Measurements from ENCODE around the gene KTN1.

DNA sequence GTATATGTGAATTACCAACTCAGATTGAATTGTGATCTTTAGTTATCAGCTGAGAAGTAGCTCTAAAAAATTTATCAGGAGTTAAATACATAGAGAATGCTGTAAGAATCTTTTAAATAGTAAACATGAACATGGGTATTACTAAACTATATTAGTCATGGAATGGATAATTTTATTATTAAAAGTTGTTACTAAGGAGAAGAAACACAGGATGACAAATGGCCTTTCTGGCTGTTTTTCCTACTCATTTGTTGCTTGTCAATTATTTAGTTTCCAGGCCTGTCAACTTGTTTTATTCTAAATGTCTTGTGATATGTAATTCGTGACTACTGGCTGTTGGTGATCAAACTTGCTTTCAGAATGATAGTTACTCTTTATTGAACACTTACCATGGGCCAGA, 58.7 kb downstream of the KTN1 start:
- TF ChIP-seq, protein P1, sequence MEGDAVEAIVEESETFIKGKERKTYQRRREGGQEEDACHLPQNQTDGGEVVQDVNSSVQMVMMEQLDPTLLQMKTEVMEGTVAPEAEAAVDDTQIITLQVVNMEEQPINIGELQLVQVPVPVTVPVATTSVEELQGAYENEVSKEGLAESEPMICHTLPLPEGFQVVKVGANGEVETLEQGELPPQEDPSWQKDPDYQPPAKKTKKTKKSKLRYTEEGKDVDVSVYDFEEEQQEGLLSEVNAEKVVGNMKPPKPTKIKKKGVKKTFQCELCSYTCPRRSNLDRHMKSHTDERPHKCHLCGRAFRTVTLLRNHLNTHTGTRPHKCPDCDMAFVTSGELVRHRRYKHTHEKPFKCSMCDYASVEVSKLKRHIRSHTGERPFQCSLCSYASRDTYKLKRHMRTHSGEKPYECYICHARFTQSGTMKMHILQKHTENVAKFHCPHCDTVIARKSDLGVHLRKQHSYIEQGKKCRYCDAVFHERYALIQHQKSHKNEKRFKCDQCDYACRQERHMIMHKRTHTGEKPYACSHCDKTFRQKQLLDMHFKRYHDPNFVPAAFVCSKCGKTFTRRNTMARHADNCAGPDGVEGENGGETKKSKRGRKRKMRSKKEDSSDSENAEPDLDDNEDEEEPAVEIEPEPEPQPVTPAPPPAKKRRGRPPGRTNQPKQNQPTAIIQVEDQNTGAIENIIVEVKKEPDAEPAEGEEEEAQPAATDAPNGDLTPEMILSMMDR (IDR thresholded peaks at IDR 0.05; ENCODE audit: low read length) = no peak
- no peak for TF ChIP-seq EZH2 (IDR thresholded peaks at IDR 0.05; ENCODE audit: borderline replicate concordance, low read length)

All from OCI-LY1 (cell line).